Adrenal gland (tissue), 12 donors: Measurements from ENCODE around the gene AGBL4. TPM values are rescaled to one million over a fixed set of nuclear protein-coding genes. Genes with fewer than 3 reads are reported as not detected.
A peak's percentile ranks its signal among the peaks of the same experiment; 100 is the strongest.
"Not testable (repeated sequence)": the region's sequence is repeated elsewhere in the genome, so short reads cannot be mapped to it uniquely, and the experiment has no call there.

ENCODE experiments used
- DNase-seq, 7 donors: peaks; one replicate each; pipeline ENCODE4 v3.0.0-alpha.2; 2019 to 2020
- H3K27ac ChIP-seq, 5 donors: fragments of 200-600 bp; sonication (generic) in 4 of 5; 1 replicate in 3 of 5; 2 replicates in 2 of 5; pipeline versions ENCODE4 v1.5.1 to v1.8.0; 2016 to 2020; ENCODE audit warnings: mild to moderate bottlenecking in 1 of 5
- H3K27me3 ChIP-seq: fragments of 200-600 bp; 2 replicates; pipeline ENCODE4 v1.8.0; 2021
- H3K36me3 ChIP-seq, 2 donors: fragments of 200-600 bp; replicated peaks in 1 of 2; 1 replicate in 1 of 2; 2 replicates in 1 of 2; pipeline versions ENCODE4 v1.5.1 to v1.8.0; 2018 to 2022
- H3K4me1 ChIP-seq, 2 donors: fragments of 200-600 bp; replicated peaks in 1 of 2; 1 replicate in 1 of 2; 2 replicates in 1 of 2; pipeline versions ENCODE4 v1.5.1 to v1.8.0; 2018 to 2021
- H3K4me3 ChIP-seq, 4 donors: fragments of 200-600 bp; sonication (generic) in 3 of 4; one replicate each; pipeline ENCODE4 v1.5.1; 2016 to 2018
- H3K9me3 ChIP-seq, 3 donors: fragments of 200-600 bp; sonication (generic) in 1 of 3; replicated peaks in 1 of 3; 1 replicate in 2 of 3; 2 replicates in 1 of 3; pipeline versions ENCODE4 v1.5.1 to v1.8.0; 2016 to 2021
- POLR2A ChIP-seq, 2 donors: fragments of 450-650 bp; IDR thresholded peaks; one replicate each; pipeline ENCODE4 v1.6.1; 2017; ENCODE audit warnings: antibody characterized with exemption in 2 of 2, mild to moderate bottlenecking in 2 of 2, moderate library complexity in 1 of 2
- WGBS, 4 donors: extraction: QIAGEN DNeasy Blood & Tissue Kit in 2 of 4; methylation state at CpG; one replicate each; pipeline versions ENCODE4 v1.1.5 to v1.1.7; 2013 to 2017; 5-methylcytosine and 5-hydroxymethylcytosine counted together
- intact Hi-C, 2 donors: fragments of 100-400 bp; cut with DNase I; formaldehyde crosslinking; loops; one replicate each; pipeline versions ENCODE4 v1.14.1 to v1.15.0; 2022 to 2023
- polyA plus RNA-seq, 3 donors: library from polyadenylated mRNA; stranded (reverse); fragments of 200-250 nt in 2 of 3; fragments of 350-450 nt in 1 of 3; fragmentation: Illumina TruSeq in 1 of 3; extraction: RNeasy Lipid Tissue Mini Kit (QIAGEN cat#74804) in 1 of 3; gene quantifications; one replicate each; pipeline ENCODE4 v1.2.3, GENCODE V29; 2013 to 2014
- total RNA-seq, 9 donors: library from RNA; depleted of rRNA in 4 of 9; stranded (reverse); fragments of >200 nt in 4 of 9; fragments of 120-200 nt in 1 of 9; fragmentation: NEBNext Ultra II Directional in 1 of 9; extraction: Animal tissue kit (Norgen Biotek cat#: 25700) in 1 of 9; gene quantifications; one replicate each; pipeline versions ENCODE4 v1.1.0 to v1.2.4, GENCODE V29; 2013 to 2023
- TF ChIP-seq, protein P1 (sequence below), 6 experiments: fragments of 450-650 bp in 4 of 6; fragments of 200-600 bp in 2 of 6; sonication (generic) in 1 of 6; IDR thresholded peaks; 1 replicate in 5 of 6; 2 replicates in 1 of 6; pipeline versions ENCODE4 v1.5.1 to v1.8.0; 2016 to 2021; ENCODE audit warnings: antibody characterized with exemption in 6 of 6, mild to moderate bottlenecking in 2 of 6, moderate library complexity in 1 of 6
- donor health status: healthy with polysubstance abuse.
- donor health status: Bipolar disorder and iron deficiency.
- donor health status: DM: yes; HTN: yes; CAD: no.
- donor health status: DM: no; HTN: no; CAD: no.
- donor health status: DM: no; HTN: no; CAD: no.
- donor health status: DM: yes; HTN: yes; CAD: no.

AGBL4 gene
- total and polyA plus RNA-seq, 12 donors, result 0.10 to 1.9 (median 0.80) TPM; not detected in 2

DNA sequence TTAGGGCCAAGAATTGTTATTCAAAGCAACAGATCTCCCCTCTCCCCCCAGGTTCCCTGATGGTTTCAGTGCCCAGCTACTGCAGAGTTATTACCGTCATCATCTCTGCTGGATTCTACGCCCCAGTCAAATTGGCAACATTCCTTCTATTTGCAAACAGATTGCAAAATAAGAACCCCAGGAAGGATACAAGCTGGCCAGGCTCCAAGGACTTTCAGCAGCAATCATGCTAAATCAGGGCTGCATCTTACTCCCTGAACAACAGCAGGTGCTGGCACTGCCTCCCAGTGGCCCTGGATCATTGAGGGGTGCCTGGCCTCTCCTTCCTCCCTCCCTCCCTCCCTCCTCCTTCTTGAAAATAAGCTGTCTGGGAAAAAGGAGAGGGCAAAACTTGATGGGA is 725.5 kb downstream of the AGBL4 start:
- intact Hi-C loops, result no loop called here
- peak; percentile 48 to 92 (median 83) for DNase-seq

DNA sequence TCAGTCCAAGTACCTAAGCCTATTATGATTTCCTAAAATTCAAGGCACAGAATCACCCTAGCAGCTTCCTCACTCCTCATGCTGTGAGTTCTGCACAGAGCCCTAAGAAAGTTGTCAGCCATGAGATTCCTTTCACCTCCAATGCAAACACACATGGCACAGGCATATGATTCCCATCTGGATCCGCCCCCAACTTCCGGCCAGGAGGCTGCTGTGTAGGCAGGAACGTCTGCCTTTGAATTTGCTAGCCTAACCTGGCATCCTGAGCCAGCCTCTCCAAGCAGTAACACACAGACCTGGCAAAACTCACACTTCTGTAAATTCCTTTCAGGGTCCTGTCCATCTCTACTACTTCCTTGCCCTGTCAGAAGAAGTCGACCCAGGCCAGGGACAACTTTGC is 726.0 kb downstream of the AGBL4 start:
- intact Hi-C loops, result no loop called here
- no peak for TF ChIP-seq POLR2A (IDR thresholded peaks at IDR 0.05)
- TF ChIP-seq, protein P1, sequence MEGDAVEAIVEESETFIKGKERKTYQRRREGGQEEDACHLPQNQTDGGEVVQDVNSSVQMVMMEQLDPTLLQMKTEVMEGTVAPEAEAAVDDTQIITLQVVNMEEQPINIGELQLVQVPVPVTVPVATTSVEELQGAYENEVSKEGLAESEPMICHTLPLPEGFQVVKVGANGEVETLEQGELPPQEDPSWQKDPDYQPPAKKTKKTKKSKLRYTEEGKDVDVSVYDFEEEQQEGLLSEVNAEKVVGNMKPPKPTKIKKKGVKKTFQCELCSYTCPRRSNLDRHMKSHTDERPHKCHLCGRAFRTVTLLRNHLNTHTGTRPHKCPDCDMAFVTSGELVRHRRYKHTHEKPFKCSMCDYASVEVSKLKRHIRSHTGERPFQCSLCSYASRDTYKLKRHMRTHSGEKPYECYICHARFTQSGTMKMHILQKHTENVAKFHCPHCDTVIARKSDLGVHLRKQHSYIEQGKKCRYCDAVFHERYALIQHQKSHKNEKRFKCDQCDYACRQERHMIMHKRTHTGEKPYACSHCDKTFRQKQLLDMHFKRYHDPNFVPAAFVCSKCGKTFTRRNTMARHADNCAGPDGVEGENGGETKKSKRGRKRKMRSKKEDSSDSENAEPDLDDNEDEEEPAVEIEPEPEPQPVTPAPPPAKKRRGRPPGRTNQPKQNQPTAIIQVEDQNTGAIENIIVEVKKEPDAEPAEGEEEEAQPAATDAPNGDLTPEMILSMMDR (IDR thresholded peaks at IDR 0.05), result no peak
- peaks cover 5 to 7% of the 10 kb centered on the region in 2 donors for H3K4me1 ChIP-seq
- no peak overlapping the region for H3K4me3 ChIP-seq
- H3K27me3 ChIP-seq, result no peaks in the 10 kb centered on the region
- H3K36me3 ChIP-seq, result no peaks in the 10 kb centered on the region
- DNase-seq, result no peak
- H3K27ac ChIP-seq, result no peak overlapping the region
- WGBS, 4 donors, result 45 to 59% (median 50%) methylated on average over 2 to 4 of the region's 4 CpGs
- H3K9me3 ChIP-seq, result no peaks in the 10 kb centered on the region

More for the DNA sequence above, 725.5 kb downstream of the AGBL4 start:
- no peak overlapping the region for H3K27ac ChIP-seq
- H3K4me1 ChIP-seq, result peaks cover 5 to 7% of the 10 kb centered on the region in 2 donors
- no peaks in the 10 kb centered on the region for H3K9me3 ChIP-seq
- TF ChIP-seq POLR2A (IDR thresholded peaks at IDR 0.05), result no peak
- TF ChIP-seq, protein P1 (IDR thresholded peaks at IDR 0.05), result no peak
- 15 to 40% (median 27%) methylated on average over 2 of the region's 2 CpGs for WGBS, 4 donors
- no peaks in the 10 kb centered on the region for H3K27me3 ChIP-seq
- no peaks in the 10 kb centered on the region for H3K36me3 ChIP-seq
- no peak overlapping the region for H3K4me3 ChIP-seq

DNA sequence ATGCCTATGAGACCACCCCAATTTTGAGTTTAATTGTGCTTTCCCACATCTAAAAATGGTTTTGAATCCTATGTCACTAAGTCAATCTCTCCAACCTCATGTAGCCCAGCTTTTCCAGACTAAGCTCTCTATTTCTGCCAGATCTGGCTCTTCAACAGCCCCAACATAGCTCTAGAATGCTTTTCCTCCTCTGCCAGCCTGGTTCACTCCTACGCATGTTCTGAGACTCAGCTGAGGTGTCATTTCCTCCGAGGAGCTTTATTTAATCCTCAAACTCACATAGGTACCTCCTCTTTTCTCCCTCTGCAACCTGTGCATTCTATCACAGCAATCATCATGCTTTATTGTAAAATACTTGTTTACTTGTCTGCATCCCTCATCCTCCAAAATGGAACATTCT is 729.2 kb downstream of the AGBL4 start:
- 71 to 97% (median 79%) methylated on average over 2 of the region's 2 CpGs for WGBS, 4 donors
- intact Hi-C loops, result no loop called here
- no peaks in the 10 kb centered on the region for H3K36me3 ChIP-seq
- H3K4me3 ChIP-seq, result no peak overlapping the region
- TF ChIP-seq, protein P1 (IDR thresholded peaks at IDR 0.05), result no peak
- no peak for TF ChIP-seq POLR2A (IDR thresholded peaks at IDR 0.05)
- peaks cover 5 to 7% of the 10 kb centered on the region in 2 donors for H3K4me1 ChIP-seq
- H3K9me3 ChIP-seq, result no peaks in the 10 kb centered on the region
- H3K27ac ChIP-seq, result no peak overlapping the region
- H3K27me3 ChIP-seq, result no peaks in the 10 kb centered on the region
- no peak for DNase-seq

DNA sequence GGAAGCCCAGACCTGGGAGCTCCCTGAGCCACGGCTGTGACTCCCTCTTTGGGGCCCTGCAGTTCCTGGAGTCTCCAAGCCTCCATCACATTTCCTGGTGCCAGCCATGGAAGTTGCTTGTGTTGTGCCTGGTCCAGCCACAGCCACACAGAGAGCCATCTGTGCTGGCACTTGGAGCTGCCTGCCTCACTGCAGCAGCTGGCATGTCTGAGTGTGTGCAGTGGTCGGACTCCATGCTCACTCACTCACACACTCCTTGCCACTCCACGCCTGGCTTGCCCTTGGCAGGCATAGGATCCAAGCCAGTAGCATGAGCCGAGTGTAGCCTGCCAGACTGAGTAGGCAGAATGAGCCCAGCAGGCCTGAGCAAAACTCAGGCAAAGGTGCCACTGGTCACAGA is 730.7 kb downstream of the AGBL4 start:
- Histone ChIP-seq H3K4me1 (peaks cover 2 to 7% of the 10 kb centered on the region in 2 donors), H3K27ac (no peak overlapping the region), H3K4me3 (no peak overlapping the region), H3K27me3 (no peaks in the 10 kb centered on the region), H3K36me3 (no peaks in the 10 kb centered on the region), H3K9me3 (no peaks in the 10 kb centered on the region)
- intact Hi-C loops, result no loop called here
- TF ChIP-seq POLR2A (IDR thresholded peaks at IDR 0.05), result no peak
- TF ChIP-seq, protein P1 (IDR thresholded peaks at IDR 0.05), result no peak
- peak in 1 of 7 donors; percentile 2 for DNase-seq
- 70 to 90% (median 75%) methylated on average over 4 of the region's 4 CpGs for WGBS, 4 donors

DNA sequence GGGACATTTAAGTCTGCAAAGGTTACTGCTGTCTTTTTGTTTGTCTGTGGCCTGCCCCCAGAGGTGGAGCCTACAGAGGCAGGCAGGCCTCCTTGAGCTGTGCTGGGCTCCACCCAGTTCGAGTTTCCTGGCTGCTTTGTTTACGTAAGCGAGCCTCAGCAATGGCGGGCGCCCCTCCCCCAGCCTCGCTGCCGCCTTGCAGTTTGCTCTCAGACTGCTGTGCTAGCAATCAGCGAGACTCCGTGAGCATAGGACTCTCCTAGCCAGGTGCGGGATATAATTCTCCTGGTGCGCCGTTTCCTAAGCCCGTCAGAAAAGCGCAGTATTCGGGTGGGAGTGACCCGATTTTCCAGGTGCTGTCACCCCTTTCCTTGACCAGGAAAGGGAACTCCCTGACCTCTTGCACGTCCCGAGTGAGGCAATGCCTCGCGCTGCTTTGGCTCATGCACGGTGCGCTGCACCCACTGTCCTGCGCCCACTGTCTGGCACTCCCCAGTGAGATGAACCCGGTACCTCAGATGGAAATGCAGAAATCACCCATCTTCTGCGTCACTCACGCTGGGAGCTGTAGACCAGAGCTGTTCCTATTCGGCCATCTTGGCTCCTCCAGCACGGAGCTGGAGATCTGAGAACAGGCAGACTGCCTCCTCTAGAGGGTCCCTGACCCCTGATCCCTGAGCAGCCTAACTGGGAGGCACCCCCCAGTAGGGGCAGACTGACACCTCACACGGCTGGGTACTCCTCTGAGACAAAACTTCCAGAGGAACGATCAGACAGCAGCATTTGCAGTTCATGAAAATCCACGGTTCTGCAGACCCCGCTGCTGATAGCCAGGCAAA is 766.3 kb downstream of the AGBL4 start:
- H3K27me3 ChIP-seq, intact Hi-C loops, H3K27ac ChIP-seq, H3K4me3 ChIP-seq, H3K4me1 ChIP-seq, H3K36me3 ChIP-seq, H3K9me3 ChIP-seq: not testable (repeated sequence)
- 74 to 90% (median 80%) methylated on average over 18 to 32 of the region's 32 CpGs for WGBS, 4 donors
- DNase-seq, result peak in 4 of 7 donors; percentile 11 to 25 (median 17)
